Measurements from ENCODE around the gene LPIN2.

DNA sequence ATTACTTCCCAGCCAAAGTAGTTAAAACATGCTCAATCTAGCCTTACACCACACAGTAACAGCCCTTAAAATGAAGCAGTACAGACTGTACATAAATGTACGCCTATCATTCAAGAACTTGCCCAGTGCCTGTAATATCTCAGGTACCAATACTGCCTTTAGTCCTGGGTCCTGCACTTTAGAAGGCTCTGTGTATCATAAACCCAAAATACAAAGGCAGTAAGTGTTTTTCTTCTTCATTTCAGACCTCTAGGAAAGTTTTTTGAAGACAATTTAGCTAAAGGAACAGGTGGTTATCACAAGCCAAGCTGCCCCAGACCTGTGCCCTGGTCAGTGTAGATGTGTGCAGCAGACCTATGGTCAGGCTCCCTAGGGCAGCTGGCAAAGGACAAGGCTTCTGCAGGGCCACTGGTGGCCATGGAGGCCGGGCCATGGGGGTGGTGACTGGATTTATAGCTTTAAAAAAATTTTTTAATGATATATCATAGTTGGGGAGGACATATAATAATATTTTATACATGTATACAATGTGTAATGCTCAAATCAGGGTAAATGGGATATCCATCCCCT, 18.8 kb downstream of the LPIN2 start:
- no peak for TF ChIP-seq KDM4B (CRISPR knock-in tag; IDR thresholded peaks at IDR 0.05)
- no peak for TF ChIP-seq KDM5B (CRISPR knock-in tag; IDR thresholded peaks at IDR 0.05; ENCODE audit: borderline replicate concordance)
- TF ChIP-seq RAD21 (CRISPR knock-in tag; IDR thresholded peaks at IDR 0.05) = no peak

Data from HepG2 (cell line).